C4-2B (cell line): ENCODE data around the gene ELMO1.

ENCODE experiments used
- CTCF ChIP-seq: fragments of 450-650 bp; conservative IDR thresholded peaks from 2 replicates; pipeline ENCODE4 v1.5.1; 2017; ENCODE audit warnings: mild to moderate bottlenecking
- ZFX ChIP-seq: fragments of 450-650 bp; IDR thresholded peaks from 2 replicates; pipeline ENCODE4 v1.6.1; 2017

GRCh38 chr7:37441816-37442215, 6.8 kb downstream of the ELMO1 start:
- TF ChIP-seq CTCF (no peak), ZFX (no peak)
